HepG2 (cell line): ENCODE results near the gene LANCL3. TPM values are rescaled to one million over a fixed set of nuclear protein-coding genes. Genes with fewer than 3 reads are reported as not detected.

ENCODE experiments used
- ATAC-seq: fragments of 200-7000 bp; cut with Tn5 transposase; 3 replicates; pipeline ENCODE4 v1.9.1; 2020; ENCODE audit warnings: mild to moderate bottlenecking, moderate library complexity
- BruUV-seq: library from RNA; stranded (reverse); fragments of 400-500 nt; replicated peaks from 2 replicates; lab custom pipeline; 2021; lab: Mats Ljungman, UMichigan
- CTCF ChIA-PET: fragments of 300-600 bp; formaldehyde crosslinking; extraction: SDS; loops from one replicate; lab custom pipeline; 2021; ENCODE audit warnings: low total read pairs, inconsistent platforms, low intra/inter-chr PET ratio; lab: Yijun Ruan, JAX
- POLR2A ChIA-PET: fragments of 350-600 bp; sonication (Branson Sonifier 250); formaldehyde crosslinking; loops from one replicate; lab custom pipeline; 2020; ENCODE audit warnings: antibody characterized with exemption, inconsistent platforms; lab: Yijun Ruan, JAX
- DNase-seq: peaks from one replicate; pipeline ENCODE4 v3.0.0-alpha.2; 2015; ENCODE audit warnings: low spot score
- FAIRE-seq: peaks from 3 replicates; lab custom pipeline; 2011; peaks lifted over from hg19 to GRCh38; lab: Jason Lieb, UNC
- H2AFZ ChIP-seq: one replicate; pipeline ENCODE4 v1.6.1; 2011; ENCODE audit warnings: low read length, inconsistent platforms
- H3K27ac ChIP-seq: fragments of 300-600 bp; 3 replicates; pipeline ENCODE4 v1.8.0; 2011; ENCODE audit warnings: mixed run types, mild to moderate bottlenecking, mixed read lengths, low read length, inconsistent platforms; ENCODE audit not compliant: insufficient read depth; ENCODE audit errors: extremely low read length
- H3K27me3 ChIP-seq, 2 experiments: fragments of 200-600 bp in 1 of 2; 2 replicates in 1 of 2; 3 replicates in 1 of 2; pipeline versions ENCODE4 v1.6.0 to v1.8.0; 2011; ENCODE audit warnings: low read length in 2 of 2, mild to moderate bottlenecking in 2 of 2, moderate library complexity in 2 of 2, inconsistent platforms in 1 of 2; ENCODE audit not compliant: insufficient read depth in 2 of 2, control insufficient read depth in 1 of 2
- H3K36me3 ChIP-seq, 2 experiments: fragments of 200-600 bp in 1 of 2; replicated peaks in 1 of 2; 2 replicates in 1 of 2; 3 replicates in 1 of 2; pipeline versions ENCODE4 v1.5.1 to v1.8.0; 2011; ENCODE audit warnings: low read length in 2 of 2, inconsistent platforms in 1 of 2; ENCODE audit not compliant: insufficient read depth in 2 of 2, control insufficient read depth in 1 of 2
- H3K4me1 ChIP-seq: 2 replicates; pipeline ENCODE4 v1.5.1; 2012; ENCODE audit warnings: low read length, inconsistent platforms; ENCODE audit not compliant: insufficient read depth
- H3K4me2 ChIP-seq: 2 replicates; pipeline ENCODE4 v1.6.0; 2011; ENCODE audit warnings: low read depth, low read length, inconsistent platforms
- H3K4me3 ChIP-seq, 3 experiments: fragments of 200-600 bp in 1 of 3; sonication (generic), shearing (Covaris generic) in 1 of 3; replicated peaks in 1 of 3; 2 replicates each; pipeline ENCODE4 v1.5.1; 2011 to 2016; ENCODE audit warnings: low read length in 3 of 3, inconsistent platforms in 2 of 3, low read depth in 2 of 3, mild to moderate bottlenecking in 2 of 3, control low read depth in 1 of 3, mixed read lengths in 1 of 3; ENCODE audit not compliant: insufficient read depth in 1 of 3
- H3K79me2 ChIP-seq: one replicate; pipeline ENCODE4 v1.6.1; 2011; ENCODE audit warnings: low read length, inconsistent platforms; ENCODE audit not compliant: insufficient read depth
- H3K9ac ChIP-seq: 2 replicates; pipeline ENCODE4 v1.6.0; 2011; ENCODE audit warnings: mild to moderate bottlenecking, low read depth, low read length, inconsistent platforms; ENCODE audit not compliant: insufficient read depth
- H3K9me3 ChIP-seq: 2 replicates; pipeline ENCODE4 v1.5.1; 2012; ENCODE audit warnings: mild to moderate bottlenecking, low read length
- H4K20me1 ChIP-seq: 2 replicates; pipeline ENCODE4 v1.6.0; 2011; ENCODE audit warnings: inconsistent platforms, mild to moderate bottlenecking, low read length, moderate library complexity; ENCODE audit not compliant: insufficient read depth
- CEBPZ ChIP-seq: IDR thresholded peaks from 2 replicates; pipeline ENCODE4 v1.6.1; 2012; ENCODE audit warnings: low read length, improper control_type of control experiment
- GMEB2 ChIP-seq: IDR thresholded peaks from 2 replicates; pipeline ENCODE4 v1.6.1; 2016; ENCODE audit warnings: missing biosample characterization, missing genetic modification reagents, low read depth
- HCFC1 ChIP-seq: fragments of 150-350 bp; IDR thresholded peaks from 2 replicates; pipeline ENCODE4 v1.6.1; 2014; ENCODE audit warnings: low read depth, low read length
- HOXD1 ChIP-seq: sonication (generic); formaldehyde crosslinking; IDR thresholded peaks from 2 replicates; pipeline ENCODE4 v1.5.0; 2020; ENCODE audit warnings: missing genetic modification reagents
- TAF1 ChIP-seq: sonication (generic); formaldehyde crosslinking; IDR thresholded peaks from 2 replicates; pipeline ENCODE4 v1.4.0; 2020; ENCODE audit warnings: missing genetic modification reagents
- WGBS: methylation state at CpG from one replicate; pipeline ENCODE4 v1.1.6; 2017; ENCODE audit warnings: low lambda C conversion rate; 5-methylcytosine and 5-hydroxymethylcytosine counted together
- in situ Hi-C: cut with HindIII; loops from 2 replicates; pipeline ENCODE4 v1.10.0; 2017; ENCODE audit warnings: low pct_unique_long_range_greater_than_20kb; ENCODE audit not compliant: extremely low pct_ligation_motif_present
- intact Hi-C: fragments of 100-400 bp; cut with micrococcal nuclease; formaldehyde crosslinking; loops from one replicate; pipeline ENCODE4 v1.10.0; 2022; ENCODE audit not compliant: unreplicated experiment
- polyA plus RNA-seq, 8 experiments: library from polyadenylated mRNA; depleted of rRNA in 3 of 8; stranded (reverse) in 7 of 8; unstranded in 1 of 8; fragments of >200 nt; fragmentation: Illumina TruSeq in 4 of 8; extraction: Trizol in 4 of 8; gene quantifications; 2 replicates each; pipeline versions ENCODE4 v1.2.1 to v1.2.3, GENCODE V29; 2011 to 2016; ENCODE audit warnings: low read depth in 4 of 8, missing spikeins in 1 of 8, mixed read lengths in 1 of 8; ENCODE audit not compliant: insufficient read depth in 1 of 8
- total RNA-seq, 5 experiments: library from RNA; depleted of rRNA; stranded (reverse); fragments of >200 nt; fragmentation: Illumina TruSeq; extraction: Trizol; gene quantifications; 2 replicates each; pipeline ENCODE4 v1.2.3, GENCODE V29; 2016; ENCODE audit warnings: low read depth in 1 of 5
- TF ChIP-seq, protein P1 (sequence below): IDR thresholded peaks from 2 replicates; pipeline ENCODE4 v1.6.1; 2016; ENCODE audit warnings: missing compliant biosample characterization, missing genetic modification reagents, borderline replicate concordance
- TF ChIP-seq, protein P2 (sequence below): sonication (generic); formaldehyde crosslinking; IDR thresholded peaks from one replicate; pipeline ENCODE4 v1.5.1; 2020; ENCODE audit warnings: mild to moderate bottlenecking, missing genetic modification reagents; ENCODE audit errors: not compliant biosample characterization

Gene LANCL3
- total and polyA plus RNA-seq, 2 of the 13 experiments (the other 11 are each of a cell fraction or from before 2014, with no cell fraction given): not detected

DNA sequence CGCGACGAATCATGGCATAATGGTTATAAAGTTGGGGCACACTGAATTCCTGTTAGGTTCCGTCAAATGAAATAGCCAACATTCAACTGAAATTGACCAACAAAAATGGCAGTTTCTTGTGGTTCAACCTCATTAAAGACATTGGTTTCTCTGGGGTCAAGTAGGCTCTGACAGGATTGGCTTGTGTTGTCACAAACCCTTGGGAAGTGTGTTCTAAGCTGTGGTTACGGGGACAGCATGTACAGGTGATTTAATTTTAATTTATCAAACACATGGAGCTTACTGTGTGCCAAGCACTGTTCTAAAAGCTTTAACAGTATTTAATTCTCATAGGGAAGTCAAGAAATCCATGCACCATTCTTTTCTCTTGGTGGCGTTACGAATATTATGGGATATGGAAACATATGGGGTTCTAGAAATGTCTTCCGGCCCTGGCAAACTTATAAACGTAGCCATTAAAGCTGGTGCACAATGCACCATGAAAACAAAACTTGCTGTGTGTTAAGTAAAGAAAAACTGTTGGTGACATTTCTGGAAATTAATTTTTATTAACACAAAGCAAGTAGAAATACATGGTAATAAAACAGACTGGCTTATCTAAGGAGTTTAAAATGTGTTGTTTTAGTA is 115.0 kb downstream of the LANCL3 start (continued):
- TF ChIP-seq, protein P1, sequence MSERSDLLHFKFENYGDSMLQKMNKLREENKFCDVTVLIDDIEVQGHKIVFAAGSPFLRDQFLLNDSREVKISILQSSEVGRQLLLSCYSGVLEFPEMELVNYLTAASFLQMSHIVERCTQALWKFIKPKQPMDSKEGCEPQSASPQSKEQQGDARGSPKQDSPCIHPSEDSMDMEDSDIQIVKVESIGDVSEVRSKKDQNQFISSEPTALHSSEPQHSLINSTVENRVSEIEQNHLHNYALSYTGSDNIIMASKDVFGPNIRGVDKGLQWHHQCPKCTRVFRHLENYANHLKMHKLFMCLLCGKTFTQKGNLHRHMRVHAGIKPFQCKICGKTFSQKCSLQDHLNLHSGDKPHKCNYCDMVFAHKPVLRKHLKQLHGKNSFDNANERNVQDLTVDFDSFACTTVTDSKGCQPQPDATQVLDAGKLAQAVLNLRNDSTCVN (CRISPR knock-in tag): no peak
- no peak for TF ChIP-seq HOXD1
- TF ChIP-seq, all 625 proteins: peak for 0

DNA sequence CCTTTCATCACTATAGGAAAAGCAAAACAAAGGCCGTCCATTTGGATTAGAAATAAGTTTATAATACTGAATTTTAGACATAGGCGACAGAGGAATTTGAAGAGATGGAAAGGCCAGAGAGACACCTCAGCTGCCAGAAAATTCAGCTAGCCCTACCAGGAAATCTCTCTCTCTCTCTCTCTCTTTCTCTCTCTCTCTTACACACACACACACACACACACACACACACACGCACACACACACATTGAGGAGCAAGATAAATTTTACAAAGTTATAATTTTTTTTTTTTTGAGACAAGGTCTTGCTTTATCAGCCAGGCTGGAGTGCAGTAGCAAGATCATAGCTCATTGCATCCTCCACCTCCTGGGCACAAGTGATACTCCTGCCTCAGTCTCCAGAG is 115.5 kb downstream of the LANCL3 start:
- no peaks in the 10 kb centered on the region for H3K9me3 ChIP-seq
- DNase-seq (no peak), FAIRE-seq (no peak), ATAC-seq (no peak)
- no peak overlapping the region for H3K9ac ChIP-seq
- H4K20me1 ChIP-seq: no peaks in the 10 kb centered on the region
- H3K27ac ChIP-seq: no peak overlapping the region
- ChIA-PET CTCF (no interaction called here), POLR2A (no interaction called here)
- H3K4me2 ChIP-seq: no peak overlapping the region
- BruUV-seq: no TSS peak
- 92% methylated on average over 3 of the region's 3 CpGs for WGBS
- H3K79me2 ChIP-seq: no peaks in the 10 kb centered on the region
- intact Hi-C loops (no loop called here), in situ Hi-C loops (no loop called here)
- H2AFZ ChIP-seq: no peak overlapping the region
- H3K4me3 ChIP-seq: no peak overlapping the region
- H3K36me3 ChIP-seq: no peaks in the 10 kb centered on the region
- H3K4me1 ChIP-seq: no peaks in the 10 kb centered on the region
- H3K27me3 ChIP-seq: no peaks in the 10 kb centered on the region
- TF ChIP-seq CEBPZ: no peak
- TF ChIP-seq, protein P2, sequence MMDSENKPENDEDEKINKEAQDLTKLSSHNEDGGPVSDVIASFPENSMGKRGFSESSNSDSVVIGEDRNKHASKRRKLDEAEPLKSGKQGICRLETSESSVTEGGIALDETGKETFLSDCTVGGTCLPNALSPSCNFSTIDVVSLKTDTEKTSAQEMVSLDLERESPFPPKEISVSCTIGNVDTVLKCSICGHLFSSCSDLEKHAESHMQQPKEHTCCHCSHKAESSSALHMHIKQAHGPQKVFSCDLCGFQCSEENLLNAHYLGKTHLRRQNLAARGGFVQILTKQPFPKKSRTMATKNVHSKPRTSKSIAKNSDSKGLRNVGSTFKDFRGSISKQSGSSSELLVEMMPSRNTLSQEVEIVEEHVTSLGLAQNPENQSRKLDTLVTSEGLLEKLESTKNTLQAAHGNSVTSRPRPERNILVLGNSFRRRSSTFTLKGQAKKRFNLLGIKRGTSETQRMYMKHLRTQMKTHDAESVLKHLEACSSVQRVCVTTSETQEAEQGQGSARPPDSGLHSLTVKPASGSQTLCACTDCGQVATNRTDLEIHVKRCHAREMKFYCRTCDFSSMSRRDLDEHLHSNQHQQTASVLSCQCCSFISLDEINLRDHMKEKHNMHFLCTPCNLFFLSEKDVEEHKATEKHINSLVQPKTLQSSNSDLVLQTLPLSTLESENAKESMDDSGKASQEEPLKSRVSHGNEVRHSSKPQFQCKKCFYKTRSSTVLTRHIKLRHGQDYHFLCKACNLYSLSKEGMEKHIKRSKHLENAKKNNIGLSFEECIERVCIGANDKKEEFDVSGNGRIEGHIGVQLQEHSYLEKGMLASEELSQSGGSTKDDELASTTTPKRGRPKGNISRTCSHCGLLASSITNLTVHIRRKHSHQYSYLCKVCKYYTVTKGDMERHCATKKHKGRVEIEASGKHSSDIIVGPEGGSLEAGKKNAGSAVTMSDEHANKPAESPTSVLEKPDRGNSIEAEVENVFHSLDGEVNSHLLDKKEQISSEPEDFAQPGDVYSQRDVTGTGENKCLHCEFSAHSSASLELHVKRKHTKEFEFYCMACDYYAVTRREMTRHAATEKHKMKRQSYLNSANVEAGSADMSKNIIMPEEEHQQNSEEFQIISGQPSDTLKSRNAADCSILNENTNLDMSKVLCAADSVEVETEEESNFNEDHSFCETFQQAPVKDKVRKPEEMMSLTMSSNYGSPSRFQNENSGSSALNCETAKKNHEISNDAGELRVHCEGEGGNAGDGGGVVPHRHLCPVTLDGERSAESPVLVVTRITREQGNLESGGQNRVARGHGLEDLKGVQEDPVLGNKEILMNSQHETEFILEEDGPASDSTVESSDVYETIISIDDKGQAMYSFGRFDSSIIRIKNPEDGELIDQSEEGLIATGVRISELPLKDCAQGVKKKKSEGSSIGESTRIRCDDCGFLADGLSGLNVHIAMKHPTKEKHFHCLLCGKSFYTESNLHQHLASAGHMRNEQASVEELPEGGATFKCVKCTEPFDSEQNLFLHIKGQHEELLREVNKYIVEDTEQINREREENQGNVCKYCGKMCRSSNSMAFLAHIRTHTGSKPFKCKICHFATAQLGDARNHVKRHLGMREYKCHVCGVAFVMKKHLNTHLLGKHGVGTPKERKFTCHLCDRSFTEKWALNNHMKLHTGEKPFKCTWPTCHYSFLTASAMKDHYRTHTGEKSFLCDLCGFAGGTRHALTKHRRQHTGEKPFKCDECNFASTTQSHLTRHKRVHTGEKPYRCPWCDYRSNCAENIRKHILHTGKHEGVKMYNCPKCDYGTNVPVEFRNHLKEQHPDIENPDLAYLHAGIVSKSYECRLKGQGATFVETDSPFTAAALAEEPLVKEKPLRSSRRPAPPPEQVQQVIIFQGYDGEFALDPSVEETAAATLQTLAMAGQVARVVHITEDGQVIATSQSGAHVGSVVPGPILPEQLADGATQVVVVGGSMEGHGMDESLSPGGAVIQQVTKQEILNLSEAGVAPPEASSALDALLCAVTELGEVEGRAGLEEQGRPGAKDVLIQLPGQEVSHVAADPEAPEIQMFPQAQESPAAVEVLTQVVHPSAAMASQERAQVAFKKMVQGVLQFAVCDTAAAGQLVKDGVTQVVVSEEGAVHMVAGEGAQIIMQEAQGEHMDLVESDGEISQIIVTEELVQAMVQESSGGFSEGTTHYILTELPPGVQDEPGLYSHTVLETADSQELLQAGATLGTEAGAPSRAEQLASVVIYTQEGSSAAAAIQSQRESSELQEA (CRISPR knock-in tag): no peak
- TF ChIP-seq HCFC1: no peak
- TF ChIP-seq TAF1 (CRISPR knock-in tag): no peak
- no peak for TF ChIP-seq GMEB2 (CRISPR knock-in tag)
